Activated CD4-positive, alpha-beta T cell treated with anti-CD3 and anti-CD28 coated beads, Interleukin-2, Interleukin-6, amounts not matched to agents 100 ng/mL and 50 ng/mL, durations not matched to agents 16 hours and 8 hours (primary cell): ENCODE results near the gene RARRES2.
"Not testable (repeated sequence)": the region's sequence is repeated elsewhere in the genome, so short reads cannot be mapped to it uniquely, and the experiment has no call there.

Experiments
- DNase-seq: peaks from one replicate; pipeline ENCODE4 v3.0.0-alpha.2; 2020

Gene RARRES2

GRCh38 chr7:150335108-150335773 lies 6.2 kb downstream of the RARRES2 start:
- no peak for DNase-seq

GRCh38 chr7:150334108-150334507 lies 7.3 kb downstream of the RARRES2 start:
- DNase-seq = no peak

GRCh38 chr7:150333659-150334058 lies 7.8 kb downstream of the RARRES2 start:
- DNase-seq = no peak

GRCh38 chr7:150332852-150333635 lies 8.4 kb downstream of the RARRES2 start:
- no peak for DNase-seq

- DNase-seq = no peak
These were observed 11.1 kb downstream of the RARRES2 start for GRCh38 chr7:150330211-150330885.

GRCh38 chr7:150329331-150330120 lies 11.9 kb downstream of the RARRES2 start:
- no peak for DNase-seq

- DNase-seq = no peak
These were observed 14.1 kb downstream of the RARRES2 start for GRCh38 chr7:150327308-150327707.

GRCh38 chr7:150326657-150327268 lies 14.7 kb downstream of the RARRES2 start:
- no peak for DNase-seq

- DNase-seq = no peak
These were observed 15.5 kb downstream of the RARRES2 start for GRCh38 chr7:150325901-150326300.

GRCh38 chr7:150325110-150325611 lies 16.3 kb downstream of the RARRES2 start:
- DNase-seq = no peak

GRCh38 chr7:150324373-150324961 lies 17.0 kb downstream of the RARRES2 start:
- DNase-seq = no peak

GRCh38 chr7:150323682-150324372 lies 17.6 kb downstream of the RARRES2 start:
- no peak for DNase-seq

- DNase-seq = peak; percentile 77
These were observed 18.4 kb downstream of the RARRES2 start, which contains the start of the genes ACTR3C and LRRC61 for GRCh38 chr7:150322833-150323681. ACTR3C (minus strand) TSS chr7:150323545; CDS start chr7:150295296, 28,249 bp downstream. LRRC61 (plus strand) TSS chr7:150323355; CDS start chr7:150336862, 13,507 bp downstream.

- peak; percentile 85 for DNase-seq
These were observed 19.2 kb downstream of the RARRES2 start for GRCh38 chr7:150322114-150322832.

- DNase-seq = no peak
These were observed 19.7 kb downstream of the RARRES2 start for GRCh38 chr7:150321788-150322113.

- no peak for DNase-seq
These were observed 23.5 kb downstream of the RARRES2 start for GRCh38 chr7:150317748-150318444.

GRCh38 chr7:150316987-150317386 lies 24.4 kb downstream of the RARRES2 start:
- not testable (repeated sequence) for DNase-seq

GRCh38 chr7:150314639-150315239 lies 26.7 kb downstream of the RARRES2 start:
- no peak for DNase-seq
